A375 (cell line): ENCODE data around the gene LHFPL5. TPM values are rescaled to one million over a fixed set of nuclear protein-coding genes. Genes with fewer than 3 reads are reported as not detected.

Source experiments
- total RNA-seq: library from RNA; depleted of rRNA; stranded (reverse); fragments of >200 nt; shearing (Covaris generic); gene quantifications from 2 replicates; pipeline ENCODE4 v1.2.3, GENCODE V29; 2014; rRNA removed

Gene LHFPL5
- total RNA-seq = not detected in 2 replicates

DNA sequence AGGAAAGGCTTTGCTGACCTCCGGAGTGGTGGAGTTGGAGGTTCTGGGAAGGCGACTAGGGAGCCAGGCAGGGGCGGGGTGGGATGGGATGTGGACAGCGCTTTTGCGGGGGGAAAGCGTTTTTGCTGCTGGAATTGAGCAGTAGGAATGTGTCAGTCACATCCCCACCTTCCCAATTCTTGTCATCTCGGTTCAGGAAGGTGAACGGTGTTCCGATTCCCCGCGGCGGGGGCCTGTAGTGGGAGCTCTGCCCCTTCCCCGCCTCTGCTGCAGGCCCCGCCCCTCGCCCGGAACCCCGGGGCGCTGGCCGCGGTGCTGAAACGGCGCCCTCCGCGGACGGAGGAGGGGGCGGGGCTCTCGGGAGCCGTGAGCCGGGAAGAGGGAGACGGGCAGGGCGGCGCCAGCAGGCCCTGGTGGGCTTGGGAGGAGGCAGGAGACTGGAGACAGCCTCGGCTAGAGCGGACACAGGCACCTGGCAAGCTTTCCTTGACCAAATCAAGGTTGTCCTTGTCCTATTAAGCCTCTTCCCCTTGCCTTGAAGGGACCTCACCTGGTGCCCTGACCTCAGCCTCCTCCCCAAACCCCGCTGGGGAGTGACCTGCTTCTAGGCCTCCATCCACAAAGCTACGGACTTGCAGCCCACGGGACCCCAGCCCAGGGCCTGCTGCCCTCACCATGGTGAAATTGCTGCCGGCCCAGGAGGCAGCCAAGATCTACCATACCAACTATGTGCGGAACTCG, at the start of gene LHFPL5:
Gene LHFPL5, plus strand, starts transcription at position 357 of the 741 bp plus-strand sequence. Its CDS starts 319 bp downstream, at position 676.

DNA sequence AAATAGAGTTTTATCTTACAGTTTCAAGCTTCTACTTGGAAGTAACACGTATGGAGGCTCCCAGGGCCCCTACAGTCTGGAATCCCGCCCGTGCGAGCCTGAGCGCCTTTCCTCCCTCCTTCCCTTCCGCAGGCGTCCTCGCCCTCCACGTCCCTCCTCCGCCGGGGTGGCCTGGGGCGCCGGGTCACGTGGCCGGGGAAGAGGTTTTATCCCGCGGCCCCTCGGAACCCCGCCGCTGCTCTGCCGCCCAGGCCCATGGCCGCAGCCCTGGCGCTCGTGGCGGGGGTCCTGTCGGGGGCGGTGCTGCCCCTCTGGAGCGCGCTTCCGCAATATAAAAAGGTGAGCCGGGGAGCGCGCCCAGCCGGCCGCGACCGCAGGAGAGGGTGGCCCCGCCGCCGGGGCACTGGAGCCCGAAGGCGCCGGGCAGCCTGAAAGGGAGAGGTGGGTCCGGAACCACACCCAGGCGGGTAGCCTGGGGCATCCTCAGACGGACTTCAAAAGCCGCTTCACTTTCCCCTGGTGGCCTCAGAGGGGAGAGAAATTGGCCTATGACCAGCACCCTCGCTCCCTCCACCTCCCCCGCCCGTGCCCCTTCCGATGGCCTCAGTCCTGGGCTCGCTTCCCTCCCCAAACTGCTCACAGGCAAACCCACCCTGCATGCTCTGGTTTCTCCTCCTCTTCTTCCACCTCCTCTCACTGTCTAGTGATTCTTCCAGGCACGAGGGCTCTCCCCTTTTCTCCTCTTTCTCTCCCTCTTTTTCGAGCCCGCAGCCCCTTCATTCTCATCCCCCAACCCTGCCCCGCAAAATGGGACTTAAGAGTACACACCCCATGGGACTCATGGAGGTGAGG, 28.6 kb upstream of the LHFPL5 start, which contains the start of gene CLPSL2:
Gene CLPSL2, plus strand, starts transcription at position 235 of the 852 bp plus-strand sequence. Its CDS starts 21 bp downstream, at position 256.

DNA sequence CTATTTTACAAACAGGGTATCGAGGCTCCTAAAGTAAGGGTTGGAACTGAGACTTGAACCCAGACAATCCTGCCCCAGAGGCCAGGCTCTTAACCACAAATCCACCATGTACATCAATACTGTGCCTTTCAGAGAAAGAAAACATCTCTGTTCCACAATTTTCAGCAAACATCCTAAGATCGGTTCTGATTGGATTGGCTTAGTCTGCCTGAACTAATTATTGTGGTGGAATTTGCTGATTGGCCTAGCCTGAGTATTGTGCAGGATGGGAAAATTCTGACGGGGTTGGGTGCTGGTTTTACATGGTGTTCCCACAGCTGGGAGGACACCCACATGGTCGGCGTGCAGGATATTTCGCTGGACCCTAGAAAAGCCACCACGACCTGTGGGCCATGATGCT, 24.4 kb upstream of the LHFPL5 start, which contains the start of gene CLPSL1:
Gene CLPSL1, plus strand, starts transcription at position 301 of the 400 bp plus-strand sequence. Its CDS starts 92 bp downstream, at position 393.

Other genes with a start within 250 kb of the LHFPL5 start
- 7.0 and 8.8 TPM in 2 replicates for gene FKBP5, start 116.4 kb upstream of the LHFPL5 start, total RNA-seq
- gene ARMC12, start 68.3 kb upstream of the LHFPL5 start, total RNA-seq = 0.34 and 1.2 TPM in 2 replicates
- gene CLPSL2, start 28.8 kb upstream of the LHFPL5 start, total RNA-seq = not detected in 2 replicates
- gene CLPSL1, start 24.3 kb upstream of the LHFPL5 start, total RNA-seq = 1.4 TPM in 1 of 2 replicates, not detected in the other
- gene CLPS, start 8.0 kb upstream of the LHFPL5 start, total RNA-seq = not detected in 2 replicates
- gene SRPK1, start 115.7 kb downstream of the LHFPL5 start, total RNA-seq = 64.1 and 68.9 TPM in 2 replicates
- not detected in 2 replicates for gene SLC26A8, start 219.3 kb downstream of the LHFPL5 start, total RNA-seq
- 22.2 and 22.6 TPM in 2 replicates for gene MAPK14, start 222.5 kb downstream of the LHFPL5 start, total RNA-seq